GM10266 (cell line): ENCODE measurements around the gene CRADD.

Experiments
- DNase-seq: peaks from one replicate; pipeline ENCODE4 v3.0.0; 2012; ENCODE audit errors: extremely low spot score
- TF ChIP-seq, protein P1 (sequence below): IDR thresholded peaks from 2 replicates; pipeline ENCODE4 v1.5.1; 2012; ENCODE audit warnings: mild to moderate bottlenecking, low read depth; ENCODE audit not compliant: control insufficient read depth, insufficient read depth; ENCODE audit errors: missing control alignments

CRADD gene

DNA sequence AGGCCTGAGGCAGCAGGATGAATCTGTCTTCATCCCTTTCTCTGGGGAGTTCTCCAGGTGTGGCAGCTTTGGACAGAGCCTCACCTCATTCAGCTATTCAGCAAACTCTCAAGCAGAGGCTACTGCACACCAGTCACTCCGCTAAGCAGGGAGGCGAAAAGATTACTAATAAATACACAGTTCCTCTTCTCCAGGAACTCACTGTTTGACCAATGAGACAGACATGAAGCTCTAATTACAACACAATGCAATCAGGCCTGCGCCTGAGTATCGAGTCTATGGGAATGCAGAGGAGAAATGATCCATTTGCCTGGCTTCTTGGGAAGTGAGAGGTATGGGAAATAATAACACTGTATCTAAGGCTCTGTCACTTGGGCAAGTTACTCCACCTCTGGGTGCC lies 178.1 kb downstream of the CRADD start:
- TF ChIP-seq, protein P1, sequence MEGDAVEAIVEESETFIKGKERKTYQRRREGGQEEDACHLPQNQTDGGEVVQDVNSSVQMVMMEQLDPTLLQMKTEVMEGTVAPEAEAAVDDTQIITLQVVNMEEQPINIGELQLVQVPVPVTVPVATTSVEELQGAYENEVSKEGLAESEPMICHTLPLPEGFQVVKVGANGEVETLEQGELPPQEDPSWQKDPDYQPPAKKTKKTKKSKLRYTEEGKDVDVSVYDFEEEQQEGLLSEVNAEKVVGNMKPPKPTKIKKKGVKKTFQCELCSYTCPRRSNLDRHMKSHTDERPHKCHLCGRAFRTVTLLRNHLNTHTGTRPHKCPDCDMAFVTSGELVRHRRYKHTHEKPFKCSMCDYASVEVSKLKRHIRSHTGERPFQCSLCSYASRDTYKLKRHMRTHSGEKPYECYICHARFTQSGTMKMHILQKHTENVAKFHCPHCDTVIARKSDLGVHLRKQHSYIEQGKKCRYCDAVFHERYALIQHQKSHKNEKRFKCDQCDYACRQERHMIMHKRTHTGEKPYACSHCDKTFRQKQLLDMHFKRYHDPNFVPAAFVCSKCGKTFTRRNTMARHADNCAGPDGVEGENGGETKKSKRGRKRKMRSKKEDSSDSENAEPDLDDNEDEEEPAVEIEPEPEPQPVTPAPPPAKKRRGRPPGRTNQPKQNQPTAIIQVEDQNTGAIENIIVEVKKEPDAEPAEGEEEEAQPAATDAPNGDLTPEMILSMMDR, result no peak

DNA sequence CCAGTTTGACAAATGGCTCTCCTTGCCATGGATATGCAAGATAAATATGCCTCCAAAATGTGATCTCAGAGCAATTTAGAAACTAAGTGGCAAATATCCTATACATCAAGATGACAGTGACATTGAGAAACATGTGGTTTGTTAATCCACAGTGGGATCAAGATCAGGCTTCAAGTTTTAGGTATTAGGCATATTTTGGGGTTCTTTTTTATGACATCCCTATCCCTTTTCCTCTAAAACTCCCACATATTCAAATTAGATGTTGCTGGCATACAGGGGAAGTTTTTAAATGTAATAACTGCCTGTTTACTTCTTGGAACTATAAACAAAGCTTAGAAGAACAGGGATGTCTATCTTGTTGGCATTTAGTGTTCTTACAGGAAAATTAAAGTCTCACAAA lies 179.4 kb downstream of the CRADD start:
- no peak for DNase-seq
- TF ChIP-seq, protein P1, result no peak

More for the DNA sequence above, 178.1 kb downstream of the CRADD start:
- DNase-seq, result no peak

DNA sequence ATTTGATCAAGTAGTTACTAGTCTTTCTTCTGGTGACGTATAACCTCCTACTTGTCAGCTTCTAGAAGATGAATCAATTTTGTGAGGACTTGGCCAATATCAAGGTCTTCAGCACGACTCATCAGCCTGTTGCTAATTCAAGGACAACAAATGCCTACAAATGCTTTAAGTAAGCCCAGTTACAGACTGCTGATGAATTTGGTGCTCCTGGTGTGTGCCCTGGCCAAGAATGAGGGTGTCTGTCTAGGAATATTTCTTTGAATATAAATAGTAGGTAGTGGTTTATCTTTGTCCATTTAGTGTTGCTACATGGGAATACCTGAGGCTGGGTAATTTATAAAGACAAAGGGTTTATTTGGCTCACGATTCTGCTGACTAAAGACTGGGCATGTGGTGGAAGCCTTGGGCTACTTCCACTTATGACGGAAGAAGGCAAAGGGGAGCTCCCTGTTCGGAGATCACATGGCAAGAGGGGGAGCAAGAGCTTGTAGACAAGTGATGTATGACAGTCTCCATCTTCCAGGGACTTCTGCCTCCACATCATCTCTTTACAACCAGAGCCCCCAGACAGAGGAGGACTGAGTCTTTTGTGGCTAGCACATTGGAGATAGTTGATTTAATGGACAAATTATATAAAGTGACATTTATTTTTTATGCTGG lies 180.2 kb downstream of the CRADD start:
- TF ChIP-seq, protein P1, result no peak
- no peak for DNase-seq

DNA sequence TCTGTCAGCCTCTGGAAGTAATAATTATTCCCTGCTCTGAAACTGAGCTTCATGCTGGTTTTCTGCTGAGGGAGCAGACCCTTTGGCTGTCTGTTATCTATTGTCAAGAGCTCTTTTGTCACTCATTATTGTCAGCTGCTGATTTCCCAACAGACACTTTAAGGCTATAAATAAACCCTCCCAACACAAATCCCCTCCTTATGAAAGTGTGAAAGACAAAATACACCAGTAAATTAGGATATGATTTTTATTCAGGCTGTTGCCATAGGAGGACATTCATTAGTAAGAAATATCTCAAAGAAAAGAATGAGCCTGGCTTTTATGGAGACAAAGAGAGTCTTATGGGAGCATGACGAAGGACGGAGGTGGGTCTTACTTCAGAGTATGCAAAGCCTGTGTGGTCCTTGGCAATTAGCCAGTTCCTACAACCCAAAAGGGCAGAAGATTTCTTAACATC lies 180.8 kb downstream of the CRADD start:
- TF ChIP-seq, protein P1, result no peak

DNA sequence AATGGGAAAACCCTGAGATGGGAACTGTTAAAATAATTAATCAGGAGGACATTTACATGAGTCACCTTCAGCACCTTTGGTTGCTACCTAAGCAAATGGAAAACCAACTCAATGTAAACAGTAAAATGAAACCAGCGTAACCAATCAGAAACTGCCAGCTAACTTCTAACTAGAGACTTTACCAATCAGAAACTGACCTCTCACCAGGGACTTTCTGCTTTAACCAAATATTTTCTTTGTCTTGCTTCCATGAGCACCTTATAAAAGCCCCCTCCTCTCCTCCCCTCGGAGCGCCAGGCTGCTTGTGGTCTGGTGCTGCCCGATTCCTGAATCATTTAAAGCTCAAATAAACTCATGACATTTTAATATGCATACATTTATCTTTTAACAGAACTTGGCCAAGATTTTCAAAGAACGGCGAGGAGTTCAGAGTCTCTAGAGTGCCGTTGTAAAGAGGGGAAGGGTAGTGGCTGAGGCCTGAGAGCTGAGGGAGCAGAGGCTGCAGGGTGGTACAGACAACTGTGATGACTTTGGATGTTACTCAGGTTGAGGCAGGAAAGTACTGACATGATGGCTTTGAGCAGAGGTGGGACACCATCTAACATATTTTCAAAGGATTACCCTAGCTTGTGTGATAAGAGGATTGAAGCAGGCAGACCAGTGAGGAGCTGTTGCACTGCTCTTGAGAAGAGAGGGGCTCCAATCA lies 183.6 kb downstream of the CRADD start:
- DNase-seq, result no peak

More for the DNA sequence above, 180.8 kb downstream of the CRADD start:
- no peak for DNase-seq

DNA sequence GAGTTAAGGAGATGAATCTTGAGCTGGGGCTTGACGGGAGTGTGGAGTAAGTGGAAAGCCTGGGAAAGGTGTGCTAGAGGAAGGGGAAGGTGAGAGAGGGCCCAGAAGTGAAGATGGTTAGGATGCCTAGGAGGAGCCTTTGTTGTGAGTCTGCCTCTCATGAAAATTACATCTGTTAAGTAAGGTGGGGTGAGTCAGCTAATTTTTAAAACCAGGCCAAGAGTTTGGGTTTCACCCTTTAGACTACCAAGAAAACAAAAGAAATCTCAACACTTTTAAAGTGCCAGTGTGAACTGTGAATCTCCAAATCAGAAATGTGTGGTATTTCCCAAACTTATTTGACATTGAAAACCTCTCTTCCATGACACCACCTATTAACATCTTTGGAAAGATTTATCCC lies 185.2 kb downstream of the CRADD start:
- TF ChIP-seq, protein P1, result no peak
- no peak for DNase-seq

More for the DNA sequence above, 183.6 kb downstream of the CRADD start:
- TF ChIP-seq, protein P1, result no peak

DNA sequence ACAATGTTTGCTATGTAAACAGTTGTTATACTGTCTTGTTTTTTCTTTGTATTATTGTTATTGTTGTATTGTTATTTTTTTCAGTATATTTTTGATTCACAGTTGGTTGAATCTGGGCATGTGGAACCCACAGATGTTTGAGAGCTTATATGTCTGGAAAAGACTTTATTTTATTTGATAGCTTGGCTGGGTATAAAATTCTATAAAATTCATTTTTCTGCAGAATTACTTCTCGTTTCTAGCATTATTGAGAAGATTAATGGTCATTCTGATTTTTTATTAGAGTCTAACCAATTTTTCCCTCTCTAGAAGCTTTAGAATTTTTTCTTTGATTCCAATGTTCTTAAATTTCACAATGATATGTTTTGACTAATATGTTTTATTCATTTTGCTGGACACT lies 188.6 kb downstream of the CRADD start:
- no peak for DNase-seq
- TF ChIP-seq, protein P1, result no peak
